H54 (cell line): ENCODE measurements around the gene PPL.
A peak's percentile ranks its signal among the peaks of the same experiment; 100 is the strongest.
"Not testable (repeated sequence)": the region's sequence is repeated elsewhere in the genome, so short reads cannot be mapped to it uniquely, and the experiment has no call there.

Source experiments
- DNase-seq: peaks from one replicate; pipeline ENCODE4 v3.0.0; 2011; ENCODE audit warnings: low spot score, mixed read lengths; ENCODE audit not compliant: insufficient read length
- FAIRE-seq: peaks from 3 replicates; lab custom pipeline; 2011; peaks lifted over from hg19 to GRCh38; lab: Jason Lieb, UNC
- POLR2A ChIP-seq: IDR thresholded peaks from 2 replicates; pipeline ENCODE4 v1.6.1; 2011; ENCODE audit warnings: low read depth, mild to moderate bottlenecking, low read length

PPL gene

DNA sequence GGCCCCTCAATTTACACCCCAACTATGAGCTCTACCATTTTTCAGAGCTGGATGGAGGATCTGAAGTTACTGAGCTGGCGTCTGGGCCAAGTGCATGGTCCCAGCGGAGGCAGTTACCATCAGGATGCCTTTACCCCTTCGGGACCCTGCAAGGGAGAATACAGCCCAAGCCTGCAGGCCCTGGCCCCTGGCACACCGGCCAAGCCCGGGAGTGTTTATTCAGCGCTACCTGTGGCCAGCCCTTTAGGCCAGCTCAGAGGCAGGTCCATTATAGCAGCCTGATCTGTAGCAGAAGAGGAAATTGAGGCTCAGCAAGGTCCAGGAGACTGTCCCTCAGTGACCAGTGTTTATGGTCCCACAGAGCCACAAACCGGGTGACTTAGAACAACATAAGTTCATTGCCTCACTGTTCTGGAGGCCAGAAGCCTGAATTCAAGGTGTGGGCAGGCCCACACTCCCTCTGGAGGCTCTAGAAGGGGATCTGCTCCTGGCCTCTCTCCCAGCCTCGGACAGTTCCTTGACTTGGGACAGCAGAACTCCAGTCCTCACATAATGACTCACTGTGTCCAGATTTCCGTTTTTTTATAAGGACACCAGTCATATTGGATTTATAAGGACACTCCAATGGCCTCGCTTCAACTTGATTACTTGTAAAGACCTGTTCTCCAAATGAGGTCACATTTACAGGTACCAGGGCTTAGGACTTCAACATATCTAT is 29.9 kb upstream of the PPL start:
- no peak for TF ChIP-seq POLR2A
- DNase-seq (no peak), FAIRE-seq (no peak)

DNA sequence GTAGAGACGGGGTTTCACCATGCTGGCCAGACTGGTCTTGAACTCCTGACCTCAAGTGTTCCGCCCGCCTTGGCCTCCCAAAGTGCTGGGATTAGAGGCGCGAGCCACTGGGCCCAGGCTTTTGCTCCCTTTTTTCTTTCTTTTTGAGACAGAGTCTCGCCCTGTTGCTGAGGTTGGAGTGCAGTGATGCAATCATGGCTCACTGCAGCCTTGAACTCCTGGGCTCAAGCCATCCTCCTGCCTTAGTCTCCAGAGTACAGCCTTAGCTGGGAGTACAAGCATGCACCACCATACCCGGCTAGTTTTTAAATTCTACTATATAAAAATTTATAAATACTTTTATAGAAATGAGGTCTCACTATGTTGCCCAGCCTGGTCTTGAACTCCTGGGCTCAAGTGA is 26.6 kb upstream of the PPL start:
- DNase-seq, FAIRE-seq: not testable (repeated sequence)

DNA sequence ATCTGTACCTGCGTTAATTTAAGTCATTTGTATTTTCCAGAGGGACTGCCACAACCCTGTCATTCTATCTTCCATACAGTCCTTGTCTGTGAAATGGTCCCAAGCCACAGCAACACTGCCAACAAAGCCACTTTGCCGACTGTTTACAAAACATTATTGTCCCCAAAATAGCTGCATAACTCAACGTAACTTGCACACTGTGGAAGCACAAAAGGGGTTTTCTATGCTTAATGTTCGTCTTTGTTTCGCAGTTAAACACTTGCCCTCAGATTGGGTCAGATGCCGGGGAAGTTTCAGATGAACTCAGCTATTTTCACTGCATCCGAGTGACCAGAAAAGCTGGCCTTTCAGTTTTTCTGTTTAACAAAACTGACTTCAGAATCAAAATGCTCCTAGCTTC is 25.8 kb upstream of the PPL start:
- no peak for FAIRE-seq
- no peak for TF ChIP-seq POLR2A

DNA sequence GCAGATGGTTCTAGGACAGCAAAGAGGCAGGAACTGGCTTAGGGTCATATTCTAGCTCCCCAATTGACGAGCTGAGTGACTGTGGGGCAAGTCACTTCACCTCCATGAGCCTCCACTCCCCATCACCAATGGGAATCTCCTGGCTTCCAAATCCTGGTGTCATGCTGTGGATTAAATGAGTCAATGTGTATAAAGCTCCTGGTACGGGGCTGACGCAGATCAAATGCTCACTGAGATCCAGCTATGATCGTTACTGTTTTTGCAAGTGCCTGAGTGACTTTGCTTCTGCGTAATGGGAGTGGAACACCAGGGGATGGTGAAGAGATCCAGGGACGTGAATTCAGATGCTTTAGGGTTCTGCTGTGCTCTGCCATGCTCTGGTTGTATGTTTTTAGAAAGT is 23.6 kb upstream of the PPL start:
- DNase-seq: no peak
- no peak for FAIRE-seq
- TF ChIP-seq POLR2A: no peak

More for the DNA sequence above, 25.8 kb upstream of the PPL start:
- DNase-seq: no peak

DNA sequence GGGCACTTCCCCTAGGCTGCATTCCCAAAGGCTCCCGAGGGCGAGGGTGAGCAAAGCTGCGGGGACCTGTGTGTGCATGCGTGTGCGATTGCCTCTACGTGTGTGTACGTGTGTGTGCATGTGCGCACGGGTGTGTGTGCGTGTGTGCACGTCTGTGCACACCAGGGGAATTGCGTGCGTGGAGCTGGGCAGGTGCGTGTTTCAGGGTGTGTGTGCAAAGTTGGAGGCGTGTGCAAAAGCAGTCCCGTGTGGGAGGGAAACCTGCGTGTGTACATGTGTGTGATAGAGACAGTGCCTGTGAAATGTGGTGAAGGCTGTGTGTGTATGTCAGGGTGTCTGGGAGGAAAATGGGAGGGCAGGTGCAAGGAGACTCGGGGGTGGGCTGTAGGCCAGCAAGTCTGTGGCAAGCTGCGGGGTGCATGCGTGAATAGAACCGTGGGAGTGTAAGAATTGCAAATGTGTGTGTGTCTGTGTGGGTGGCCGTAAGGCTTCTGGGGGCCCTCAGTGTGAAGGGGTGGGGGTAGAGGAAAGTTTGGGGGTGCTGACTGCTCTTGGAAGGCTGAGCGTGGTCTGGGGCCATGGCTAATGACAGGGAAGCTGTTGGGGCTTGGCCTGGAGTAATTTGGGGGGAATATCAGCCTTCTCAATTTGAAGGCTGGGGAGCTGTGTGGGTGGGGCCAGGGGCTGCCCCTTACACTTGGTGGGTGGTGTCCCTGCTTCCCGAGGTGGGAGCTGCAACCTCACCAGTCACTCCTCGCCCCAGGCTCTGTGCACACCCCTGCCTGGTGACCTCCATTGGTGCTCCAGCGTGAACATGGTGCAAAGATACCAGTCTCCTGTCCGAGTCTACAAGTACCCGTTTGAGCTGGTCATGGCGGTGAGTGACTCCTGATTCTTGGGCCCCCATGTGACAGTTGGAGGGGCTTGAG is 21.8 kb upstream of the PPL start:
- DNase-seq (no peak), FAIRE-seq (no peak)
- no peak for TF ChIP-seq POLR2A

DNA sequence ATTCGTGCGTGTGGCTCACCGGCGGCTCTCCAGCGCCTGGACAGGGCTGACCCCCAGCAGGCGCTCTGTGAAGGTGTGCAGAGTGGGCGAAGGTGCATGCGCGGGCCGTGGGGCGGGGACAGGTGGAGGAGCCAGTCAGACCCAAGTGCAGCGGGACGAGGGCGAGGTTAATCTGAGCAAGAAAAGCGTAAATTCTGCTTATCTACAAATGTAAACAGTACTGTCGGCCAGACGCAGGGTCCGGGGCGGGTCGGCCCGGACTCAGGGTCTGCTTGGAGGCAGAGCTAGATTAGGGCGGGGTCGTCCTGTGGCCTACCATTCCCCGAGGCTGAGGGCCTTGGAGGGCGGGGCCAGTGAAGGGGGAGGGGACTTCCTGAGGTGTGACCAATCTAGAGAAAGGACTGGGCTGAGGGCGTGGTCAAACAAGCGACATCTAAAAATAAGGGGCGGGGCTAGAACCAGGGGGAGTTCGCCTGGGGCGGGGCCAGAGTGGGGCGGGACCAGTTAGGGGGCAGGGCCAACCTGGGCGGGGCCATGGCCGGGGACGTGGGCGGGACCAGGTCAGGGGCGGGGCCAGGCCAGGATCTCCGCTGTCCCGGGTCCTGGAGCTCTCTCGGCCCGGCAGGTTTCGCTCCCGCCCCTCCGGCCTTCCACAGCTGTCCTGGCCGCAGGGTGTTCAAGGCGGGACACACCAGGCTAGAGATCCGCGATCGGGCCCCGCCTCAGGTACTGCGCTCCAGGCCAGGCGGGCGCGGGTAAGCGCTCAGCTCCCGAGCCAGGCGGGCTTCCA is 21.0 kb upstream of the PPL start, which contains the start of gene SEC14L5:
TSS of gene SEC14L5 (plus strand) at position 611 of the 790 bp plus-strand sequence. CDS start 994 bp downstream, outside the sequence.
- DNase-seq (peak; percentile 91), FAIRE-seq (no peak)
- TF ChIP-seq POLR2A: no peak

DNA sequence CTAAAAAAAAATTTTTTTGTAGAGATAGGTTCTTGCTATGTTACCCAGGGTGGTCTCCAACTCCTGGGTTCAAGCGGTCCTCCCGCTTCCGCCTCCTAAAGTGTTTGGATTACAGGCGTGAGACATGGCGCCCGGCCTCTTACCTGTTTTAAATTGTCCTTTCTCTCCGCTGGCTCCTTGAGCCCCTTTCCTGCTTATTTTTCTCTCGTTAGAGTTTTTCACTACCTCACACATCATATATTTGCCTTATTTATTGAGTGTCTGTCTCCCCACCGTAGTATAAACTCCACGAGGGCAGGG is 20.4 kb upstream of the PPL start:
- DNase-seq (no peak), FAIRE-seq (no peak)
- TF ChIP-seq POLR2A: no peak

DNA sequence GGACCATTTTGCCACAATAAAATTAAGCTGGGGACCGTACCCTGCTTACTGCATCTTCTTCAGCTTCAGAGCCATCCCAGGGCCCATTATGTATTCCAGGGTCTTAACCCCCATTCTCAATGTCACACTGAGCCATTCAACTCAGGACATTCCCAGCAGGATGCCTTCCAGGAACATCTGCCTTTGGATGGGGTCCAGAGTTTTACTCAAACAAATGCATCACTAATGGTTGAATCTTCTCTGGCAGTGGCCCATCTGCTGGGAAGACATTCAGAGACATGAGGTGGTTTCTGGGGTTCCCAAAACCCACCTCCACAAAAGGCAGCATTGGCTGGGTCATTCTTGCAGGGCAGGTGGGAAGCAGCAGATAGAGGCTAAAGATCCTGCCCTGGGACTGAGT is 17.8 kb upstream of the PPL start:
- FAIRE-seq: no peak
- DNase-seq: no peak
- no peak for TF ChIP-seq POLR2A

DNA sequence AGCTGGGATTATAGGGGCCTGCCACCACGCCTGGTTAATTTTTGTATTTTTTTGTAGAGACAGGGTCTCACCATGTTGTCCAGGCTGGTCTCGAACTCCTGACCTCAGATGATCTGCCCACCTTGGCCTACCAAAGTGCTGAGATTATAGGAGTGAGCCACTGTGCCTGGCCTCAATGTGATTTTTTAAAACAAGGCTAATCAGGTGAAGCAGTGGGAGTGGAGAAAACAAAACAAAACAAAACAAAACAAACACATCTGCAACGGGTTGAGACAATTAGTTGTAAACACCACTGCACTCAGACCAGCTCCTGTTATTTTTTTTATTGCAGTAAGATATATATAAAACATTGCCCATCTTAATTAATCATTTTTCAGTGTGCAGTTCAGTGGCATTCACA is 14.6 kb upstream of the PPL start:
- DNase-seq, FAIRE-seq: not testable (repeated sequence)

DNA sequence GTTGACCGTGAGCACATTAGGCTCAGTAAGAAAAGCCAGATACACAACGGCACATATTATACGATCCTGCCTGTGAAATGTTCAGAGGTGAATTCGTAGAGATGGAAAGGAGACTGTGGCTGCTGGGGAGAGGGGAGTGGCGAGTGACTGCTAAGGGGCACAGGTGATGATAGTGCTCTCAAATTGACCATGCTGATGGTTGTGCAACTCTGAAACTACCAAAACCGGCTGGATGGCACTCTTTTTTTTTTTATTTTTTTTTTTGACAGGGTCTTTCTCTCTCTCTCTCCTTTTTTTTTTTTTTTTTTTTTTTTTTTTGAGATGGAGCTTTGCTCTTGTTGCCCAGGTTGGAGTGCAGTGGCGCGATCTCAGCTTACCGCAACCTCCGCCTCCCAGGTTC is 13.0 kb upstream of the PPL start:
- DNase-seq: no peak
- FAIRE-seq: no peak
- no peak for TF ChIP-seq POLR2A

DNA sequence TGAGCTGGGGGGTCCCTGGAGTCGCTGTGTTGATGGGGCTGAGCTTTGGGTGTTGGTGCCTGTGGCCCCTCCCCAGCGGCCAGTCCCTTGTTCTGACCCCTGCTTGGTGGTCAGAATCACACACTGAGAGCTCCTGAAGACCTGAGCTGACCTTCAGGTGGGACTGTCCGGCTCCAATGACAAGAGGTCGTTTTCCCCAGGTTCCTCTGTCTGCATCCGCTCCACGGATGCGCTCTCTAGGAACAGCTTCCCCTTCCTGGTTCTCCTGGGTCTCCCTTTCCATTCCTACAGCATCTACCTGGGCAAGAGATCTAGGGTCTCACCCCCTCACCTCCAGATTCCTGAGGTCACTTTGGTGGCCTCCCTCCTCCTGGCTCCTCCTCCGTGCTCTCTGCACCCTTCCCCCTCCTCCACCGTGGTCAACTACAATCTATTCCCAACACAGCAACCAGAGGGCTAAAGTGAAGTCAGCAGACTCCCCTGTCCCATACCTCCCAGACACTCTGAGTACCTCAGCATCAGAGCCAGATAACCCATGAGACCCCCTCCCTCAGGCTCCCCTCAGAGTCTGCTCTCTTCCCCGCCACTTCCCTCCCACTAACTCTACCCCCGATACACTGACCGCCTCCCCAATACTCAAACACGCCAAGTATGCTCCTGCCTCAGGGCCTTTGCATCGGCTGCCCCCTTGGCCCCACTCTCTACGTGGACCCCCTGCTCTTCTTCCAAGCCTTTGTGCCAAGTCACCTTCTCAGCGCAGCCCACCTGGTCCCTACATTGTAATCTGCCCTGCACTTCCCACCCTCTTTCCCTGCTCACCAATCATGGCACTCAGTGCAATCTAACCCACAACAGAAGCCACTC is 12.2 kb upstream of the PPL start:
- no peak for TF ChIP-seq POLR2A
- DNase-seq (no peak), FAIRE-seq (no peak)

DNA sequence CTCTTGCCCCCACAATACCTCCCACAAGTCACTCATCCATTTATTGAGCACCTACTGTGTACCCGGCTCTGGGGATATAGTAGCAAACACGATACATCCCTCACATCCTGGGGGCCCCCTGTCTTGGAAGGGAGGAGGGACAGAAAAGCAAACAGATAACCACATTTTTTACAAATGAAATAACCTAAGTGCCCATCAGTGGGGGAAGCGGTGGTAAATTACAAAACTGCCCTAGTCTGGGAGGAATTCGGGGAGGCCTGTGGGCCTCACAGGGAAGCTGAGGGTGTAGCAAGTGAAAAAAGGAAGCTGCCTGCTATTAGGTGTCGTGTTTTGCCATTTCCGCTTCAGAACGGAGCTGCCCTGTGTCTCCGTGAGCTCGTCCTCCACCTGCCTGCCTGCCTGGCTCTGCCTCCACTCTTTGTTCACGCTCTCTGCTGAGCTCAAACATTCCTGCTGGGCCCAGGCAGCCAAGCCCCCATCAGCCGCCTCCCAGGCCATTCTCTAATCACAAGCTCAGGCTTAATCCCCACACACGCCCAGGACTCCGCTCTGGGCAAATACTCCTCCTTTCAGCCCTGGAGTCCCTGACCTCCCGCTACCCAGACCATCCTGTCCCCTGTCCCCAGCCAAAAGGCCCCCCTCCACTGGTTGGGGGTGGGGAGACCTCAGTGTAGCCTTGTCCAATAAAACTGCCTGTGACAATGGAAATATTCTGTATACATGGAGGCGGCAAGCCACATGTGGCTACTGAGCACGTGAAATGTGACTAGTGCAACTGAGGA is 11.0 kb upstream of the PPL start:
- FAIRE-seq (no peak), DNase-seq (no peak)
- no peak for TF ChIP-seq POLR2A
